PC-9 (cell line): Measurements from ENCODE around the gene TMEFF2. TPM values are rescaled to one million over a fixed set of nuclear protein-coding genes. Genes with fewer than 3 reads are reported as not detected.

ENCODE experiments used
- BruUV-seq: library from RNA; stranded (reverse); fragments of 400-500 nt; replicated peaks from 2 replicates; lab custom pipeline; 2021; lab: Mats Ljungman, UMichigan
- CTCF ChIA-PET: fragments of 300-600 bp; sonication (Branson Sonifier 250); formaldehyde crosslinking; loops from one replicate; lab custom pipeline; 2022; ENCODE audit warnings: antibody characterized with exemption; lab: Charles Lee
- POLR2A ChIA-PET: fragments of 300-600 bp; sonication (Branson Sonifier 250); formaldehyde crosslinking; loops from one replicate; lab custom pipeline; 2022; ENCODE audit warnings: antibody characterized with exemption; ENCODE audit not compliant: unreplicated experiment; lab: Charles Lee
- DNase-seq, 2 experiments: peaks; one replicate each; pipeline versions ENCODE4 v3.0.0 to v3.0.0-alpha.2; 2015 to 2022; ENCODE audit warnings: mixed read lengths in 1 of 2
- H2AFZ ChIP-seq: fragments of 200-600 bp; sonication (generic); 2 replicates; pipeline ENCODE4 v1.8.1; 2017; ENCODE audit warnings: antibody characterized with exemption
- H3F3A ChIP-seq: fragments of 200-600 bp; sonication (generic); 2 replicates; pipeline ENCODE4 v1.8.1; 2017; ENCODE audit warnings: antibody characterized with exemption, mild to moderate bottlenecking, low read depth; ENCODE audit not compliant: insufficient read depth
- H3K27ac ChIP-seq: fragments of 200-600 bp; sonication (generic); 2 replicates; pipeline ENCODE4 v1.6.1; 2016; ENCODE audit warnings: mixed run types
- H3K27me3 ChIP-seq: fragments of 200-600 bp; sonication (generic); 2 replicates; pipeline ENCODE4 v1.6.1; 2016; ENCODE audit warnings: low read depth, mixed run types; ENCODE audit not compliant: insufficient read depth
- H3K36me3 ChIP-seq: fragments of 200-600 bp; sonication (generic); 2 replicates; pipeline ENCODE4 v1.6.1; 2016; ENCODE audit warnings: low read depth, mixed run types
- H3K4me1 ChIP-seq: fragments of 200-600 bp; sonication (generic); replicated peaks from 2 replicates; pipeline ENCODE4 v1.6.1; 2016; ENCODE audit warnings: mixed run types; ENCODE audit not compliant: insufficient read depth
- H3K4me2 ChIP-seq: fragments of 200-600 bp; sonication (generic); 2 replicates; pipeline ENCODE4 v1.6.1; 2017; ENCODE audit warnings: mixed run types
- H3K4me3 ChIP-seq: fragments of 200-600 bp; sonication (generic); 2 replicates; pipeline ENCODE4 v1.6.1; 2016; ENCODE audit warnings: mixed run types
- H3K79me2 ChIP-seq: fragments of 200-600 bp; sonication (generic); 2 replicates; pipeline ENCODE4 v1.6.1; 2017; ENCODE audit warnings: low read depth, mixed run types
- H3K9me2 ChIP-seq: fragments of 200-600 bp; sonication (generic); 2 replicates; pipeline ENCODE4 v1.8.1; 2017; ENCODE audit warnings: mild to moderate bottlenecking; ENCODE audit not compliant: insufficient read depth
- H3K9me3 ChIP-seq: fragments of 200-600 bp; sonication (generic); 2 replicates; pipeline ENCODE4 v1.8.1; 2016; ENCODE audit warnings: low read depth; ENCODE audit not compliant: insufficient read depth
- H4K20me1 ChIP-seq: fragments of 200-600 bp; sonication (generic); 2 replicates; pipeline ENCODE4 v1.8.1; 2017; ENCODE audit not compliant: insufficient read depth
- CTCF ChIP-seq: fragments of 200-600 bp; sonication (generic); conservative IDR thresholded peaks from 2 replicates; pipeline ENCODE4 v1.6.1; 2017; ENCODE audit warnings: mixed run types, antibody characterized with exemption, mild to moderate bottlenecking, moderate library complexity
- EZH2 ChIP-seq: fragments of 200-600 bp; sonication (generic); IDR thresholded peaks from 2 replicates; pipeline ENCODE4 v1.8.0; 2017; ENCODE audit warnings: antibody characterized with exemption, low read depth
- intact Hi-C: fragments of 100-400 bp; cut with micrococcal nuclease; formaldehyde crosslinking; loops from one replicate; pipeline ENCODE4 v1.10.0; 2022; ENCODE audit not compliant: unreplicated experiment
- total RNA-seq: library from RNA; stranded (reverse); gene quantifications from 2 replicates; pipeline ENCODE4 v1.2.3, GENCODE V29; 2021

Gene TMEFF2
- total RNA-seq, 1 experiment from 2014 or later = not detected

GRCh38 chr2:192043216-192043870 lies 151.4 kb downstream of the TMEFF2 start:
- no peaks in the 10 kb centered on the region for H3K27me3 ChIP-seq
- TF ChIP-seq EZH2 (no peak), CTCF (no peak)
- intact Hi-C loops = no loop called here
- H2AFZ ChIP-seq = no peak overlapping the region
- H3K4me2 ChIP-seq = no peak overlapping the region
- POLR2A ChIA-PET = no interaction called here
- no TSS peak for BruUV-seq
- no peak overlapping the region for H3K4me3 ChIP-seq
- H3K27ac ChIP-seq = no peak overlapping the region
- H4K20me1 ChIP-seq = no peaks in the 10 kb centered on the region
- H3K9me2 ChIP-seq = no peaks in the 10 kb centered on the region; the same call in 1 of the 2 replicates
- no peaks in the 10 kb centered on the region for H3K9me3 ChIP-seq
- H3K36me3 ChIP-seq = no peaks in the 10 kb centered on the region
- no peaks in the 10 kb centered on the region for H3F3A ChIP-seq
- no peaks in the 10 kb centered on the region for H3K79me2 ChIP-seq
- H3K4me1 ChIP-seq = no peaks in the 10 kb centered on the region
- CTCF ChIA-PET = no interaction called here
- no peak for DNase-seq

- DNase-seq = no peak
- TF ChIP-seq EZH2 (no peak), CTCF (no peak)
- Histone ChIP-seq H3K4me1 (no peaks in the 10 kb centered on the region), H3K36me3 (no peaks in the 10 kb centered on the region), H3K9me2 (no peaks in the 10 kb centered on the region; the same call in 1 of the 2 replicates), H3F3A (no peaks in the 10 kb centered on the region), H3K79me2 (no peaks in the 10 kb centered on the region), H3K27ac (no peak overlapping the region), H3K27me3 (no peaks in the 10 kb centered on the region), H3K9me3 (no peaks in the 10 kb centered on the region), H3K4me3 (no peak overlapping the region), H4K20me1 (no peaks in the 10 kb centered on the region), H3K4me2 (no peak overlapping the region), H2AFZ (no peak overlapping the region)
- ChIA-PET POLR2A (no interaction called here), CTCF (no interaction called here)
- intact Hi-C loops = no loop called here
- no TSS peak for BruUV-seq
These were observed 152.6 kb downstream of the TMEFF2 start for GRCh38 chr2:192042126-192042525.

GRCh38 chr2:192038110-192038509 lies 156.6 kb downstream of the TMEFF2 start:
- Histone ChIP-seq H3K36me3 (no peaks in the 10 kb centered on the region), H3K9me3 (no peaks in the 10 kb centered on the region), H3K4me2 (no peak overlapping the region), H3K79me2 (no peaks in the 10 kb centered on the region), H3K27me3 (no peaks in the 10 kb centered on the region), H2AFZ (no peak overlapping the region), H4K20me1 (no peaks in the 10 kb centered on the region), H3K4me1 (no peaks in the 10 kb centered on the region), H3K27ac (no peak overlapping the region), H3K4me3 (no peak overlapping the region), H3K9me2 (no peaks in the 10 kb centered on the region; the same call in 1 of the 2 replicates), H3F3A (no peaks in the 10 kb centered on the region)
- no peak for TF ChIP-seq CTCF
- TF ChIP-seq EZH2 = no peak
- DNase-seq = no peak
- intact Hi-C loops = no loop called here
- CTCF ChIA-PET = no interaction called here
- POLR2A ChIA-PET = no interaction called here
- BruUV-seq = no TSS peak
